ENCODE results near the gene ABTB2. TPM values are rescaled to one million over a fixed set of nuclear protein-coding genes. Genes with fewer than 3 reads are reported as not detected.

Gene ABTB2
- total RNA-seq, 1 experiment from 2014 or later: 3.6 TPM

- Mint-ChIP-seq H3K36me3 (ENCODE audit: insufficient read depth, unreplicated experiment) (no peaks in the 10 kb centered on the region), H3K4me3 (ENCODE audit: unreplicated experiment) (no peak overlapping the region), H3K27ac (ENCODE audit: unreplicated experiment) (no peak overlapping the region), H3K4me1 (ENCODE audit: low read depth, unreplicated experiment) (peaks cover 18% of the 10 kb centered on the region), H3K9me3 (ENCODE audit: unreplicated experiment) (no peaks in the 10 kb centered on the region), H3K27me3 (ENCODE audit: insufficient read depth, unreplicated experiment) (no peaks in the 10 kb centered on the region)
- Histone ChIP-seq H3K9me3 (no peaks in the 10 kb centered on the region), H3K4me3 (ENCODE audit: low read depth, low read length) (no peak overlapping the region), H3K4me1 (peaks cover 30% of the 10 kb centered on the region), H3K27me3 (replicated peaks; ENCODE audit: control insufficient read depth, insufficient read depth, low read length) (no peaks in the 10 kb centered on the region), H3K36me3 (ENCODE audit: control insufficient read depth, insufficient read depth, low read length) (no peaks in the 10 kb centered on the region)
- DNase-seq: no peak
- BruUV-seq (replicated peaks): no TSS peak
- TF ChIP-seq, protein P1, sequence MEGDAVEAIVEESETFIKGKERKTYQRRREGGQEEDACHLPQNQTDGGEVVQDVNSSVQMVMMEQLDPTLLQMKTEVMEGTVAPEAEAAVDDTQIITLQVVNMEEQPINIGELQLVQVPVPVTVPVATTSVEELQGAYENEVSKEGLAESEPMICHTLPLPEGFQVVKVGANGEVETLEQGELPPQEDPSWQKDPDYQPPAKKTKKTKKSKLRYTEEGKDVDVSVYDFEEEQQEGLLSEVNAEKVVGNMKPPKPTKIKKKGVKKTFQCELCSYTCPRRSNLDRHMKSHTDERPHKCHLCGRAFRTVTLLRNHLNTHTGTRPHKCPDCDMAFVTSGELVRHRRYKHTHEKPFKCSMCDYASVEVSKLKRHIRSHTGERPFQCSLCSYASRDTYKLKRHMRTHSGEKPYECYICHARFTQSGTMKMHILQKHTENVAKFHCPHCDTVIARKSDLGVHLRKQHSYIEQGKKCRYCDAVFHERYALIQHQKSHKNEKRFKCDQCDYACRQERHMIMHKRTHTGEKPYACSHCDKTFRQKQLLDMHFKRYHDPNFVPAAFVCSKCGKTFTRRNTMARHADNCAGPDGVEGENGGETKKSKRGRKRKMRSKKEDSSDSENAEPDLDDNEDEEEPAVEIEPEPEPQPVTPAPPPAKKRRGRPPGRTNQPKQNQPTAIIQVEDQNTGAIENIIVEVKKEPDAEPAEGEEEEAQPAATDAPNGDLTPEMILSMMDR (IDR thresholded peaks at IDR 0.05; ENCODE audit: insufficient read depth in 1 of 2, low read depth in 1 of 2, low read length in 1 of 2, severe bottlenecking in 1 of 2, unreplicated experiment in 1 of 2): no peak
- intact Hi-C loops (cut with micrococcal nuclease; ENCODE audit: unreplicated experiment): no loop called here
- CTCF ChIA-PET: no interaction called here
- POLR2A ChIA-PET: no interaction called here
Measured at GRCh38 chr11:34335801-34336200, 22.0 kb downstream of the ABTB2 start.

DNA sequence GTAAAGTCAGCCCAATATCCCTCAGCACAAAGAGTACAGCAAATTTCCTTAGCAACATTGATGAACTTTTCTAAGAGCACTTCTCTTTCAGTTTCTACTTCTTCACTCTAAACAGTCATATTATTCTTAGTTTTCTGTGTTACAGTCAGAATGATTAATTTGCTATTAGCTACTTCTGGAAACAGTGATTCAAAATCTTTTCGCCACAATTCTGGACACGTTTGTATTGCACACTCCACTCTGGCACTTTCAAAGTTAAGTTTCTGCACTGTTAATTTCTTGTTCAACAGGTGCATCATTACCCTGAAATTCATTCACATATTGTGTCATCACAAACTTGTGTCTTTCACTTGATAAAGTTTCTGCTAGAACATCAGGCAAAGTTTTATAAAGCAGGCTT, 22.5 kb downstream of the ABTB2 start:
- Histone ChIP-seq H3K9me3 (no peaks in the 10 kb centered on the region), H3K4me3 (ENCODE audit: low read depth, low read length) (no peak overlapping the region), H3K4me1 (peaks cover 27% of the 10 kb centered on the region), H3K27me3 (replicated peaks; ENCODE audit: control insufficient read depth, insufficient read depth, low read length) (no peaks in the 10 kb centered on the region), H3K36me3 (ENCODE audit: control insufficient read depth, insufficient read depth, low read length) (no peaks in the 10 kb centered on the region)
- ChIA-PET POLR2A (no interaction called here), CTCF (no interaction called here)
- intact Hi-C loops (cut with micrococcal nuclease; ENCODE audit: unreplicated experiment): no loop called here
- Mint-ChIP-seq H3K27ac (ENCODE audit: unreplicated experiment) (no peak overlapping the region), H3K27me3 (ENCODE audit: insufficient read depth, unreplicated experiment) (no peaks in the 10 kb centered on the region), H3K9me3 (ENCODE audit: unreplicated experiment) (no peaks in the 10 kb centered on the region), H3K36me3 (ENCODE audit: insufficient read depth, unreplicated experiment) (no peaks in the 10 kb centered on the region), H3K4me1 (ENCODE audit: low read depth, unreplicated experiment) (peaks cover 18% of the 10 kb centered on the region), H3K4me3 (ENCODE audit: unreplicated experiment) (no peak overlapping the region)
- DNase-seq: no peak
- TF ChIP-seq, protein P1 (IDR thresholded peaks at IDR 0.05; ENCODE audit: insufficient read depth in 1 of 2, low read depth in 1 of 2, low read length in 1 of 2, severe bottlenecking in 1 of 2, unreplicated experiment in 1 of 2): no peak
- no TSS peak for BruUV-seq (replicated peaks)

DNA sequence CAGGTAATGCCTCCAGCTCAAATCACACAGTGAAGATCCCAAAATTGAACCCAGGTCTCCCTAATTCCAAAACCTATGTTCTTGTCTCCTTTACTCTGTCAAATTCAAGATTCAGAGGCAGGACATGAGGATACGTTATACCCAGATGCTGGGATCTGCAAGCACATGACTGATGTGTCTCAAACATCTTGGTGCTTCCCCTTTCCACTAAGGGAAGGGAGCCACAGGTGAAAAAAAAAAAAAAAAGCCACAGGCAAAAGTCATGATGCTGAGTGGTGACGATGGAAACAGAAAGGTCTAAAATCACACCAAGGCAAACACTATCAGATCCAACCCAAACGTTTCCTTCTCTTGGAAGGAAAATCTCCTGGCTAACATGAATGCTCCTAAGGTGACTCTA, 24.0 kb downstream of the ABTB2 start:
- Mint-ChIP-seq H3K27ac (ENCODE audit: unreplicated experiment) (no peak overlapping the region), H3K4me3 (ENCODE audit: unreplicated experiment) (no peak overlapping the region), H3K4me1 (ENCODE audit: low read depth, unreplicated experiment) (peaks cover 18% of the 10 kb centered on the region), H3K36me3 (ENCODE audit: insufficient read depth, unreplicated experiment) (no peaks in the 10 kb centered on the region), H3K9me3 (ENCODE audit: unreplicated experiment) (no peaks in the 10 kb centered on the region), H3K27me3 (ENCODE audit: insufficient read depth, unreplicated experiment) (no peaks in the 10 kb centered on the region)
- peaks cover 13% of the 10 kb centered on the region for H3K4me1 ChIP-seq
- CTCF ChIA-PET: no interaction called here
- TF ChIP-seq, protein P1 (IDR thresholded peaks at IDR 0.05; ENCODE audit: insufficient read depth in 1 of 2, low read depth in 1 of 2, low read length in 1 of 2, severe bottlenecking in 1 of 2, unreplicated experiment in 1 of 2): no peak
- no peak for DNase-seq
- no peaks in the 10 kb centered on the region for H3K27me3 ChIP-seq (replicated peaks; ENCODE audit: control insufficient read depth, insufficient read depth, low read length)
- H3K9me3 ChIP-seq: no peaks in the 10 kb centered on the region
- H3K4me3 ChIP-seq (ENCODE audit: low read depth, low read length): no peak overlapping the region
- no peaks in the 10 kb centered on the region for H3K36me3 ChIP-seq (ENCODE audit: control insufficient read depth, insufficient read depth, low read length)
- intact Hi-C loops (cut with micrococcal nuclease; ENCODE audit: unreplicated experiment): no loop called here
- BruUV-seq (replicated peaks): no TSS peak
- POLR2A ChIA-PET: no interaction called here

Measured in Caco-2 (cell line).